ENCODE data around the gene ZMYND10. TPM values are rescaled to one million over a fixed set of nuclear protein-coding genes. Genes with fewer than 3 reads are reported as not detected.

Gene ZMYND10
- total and polyA plus RNA-seq, 9 of the 15 experiments (the other 6 are each of a cell fraction or from before 2014, with no cell fraction given): 0.20 to 2.8 (median 0.70) TPM

DNA sequence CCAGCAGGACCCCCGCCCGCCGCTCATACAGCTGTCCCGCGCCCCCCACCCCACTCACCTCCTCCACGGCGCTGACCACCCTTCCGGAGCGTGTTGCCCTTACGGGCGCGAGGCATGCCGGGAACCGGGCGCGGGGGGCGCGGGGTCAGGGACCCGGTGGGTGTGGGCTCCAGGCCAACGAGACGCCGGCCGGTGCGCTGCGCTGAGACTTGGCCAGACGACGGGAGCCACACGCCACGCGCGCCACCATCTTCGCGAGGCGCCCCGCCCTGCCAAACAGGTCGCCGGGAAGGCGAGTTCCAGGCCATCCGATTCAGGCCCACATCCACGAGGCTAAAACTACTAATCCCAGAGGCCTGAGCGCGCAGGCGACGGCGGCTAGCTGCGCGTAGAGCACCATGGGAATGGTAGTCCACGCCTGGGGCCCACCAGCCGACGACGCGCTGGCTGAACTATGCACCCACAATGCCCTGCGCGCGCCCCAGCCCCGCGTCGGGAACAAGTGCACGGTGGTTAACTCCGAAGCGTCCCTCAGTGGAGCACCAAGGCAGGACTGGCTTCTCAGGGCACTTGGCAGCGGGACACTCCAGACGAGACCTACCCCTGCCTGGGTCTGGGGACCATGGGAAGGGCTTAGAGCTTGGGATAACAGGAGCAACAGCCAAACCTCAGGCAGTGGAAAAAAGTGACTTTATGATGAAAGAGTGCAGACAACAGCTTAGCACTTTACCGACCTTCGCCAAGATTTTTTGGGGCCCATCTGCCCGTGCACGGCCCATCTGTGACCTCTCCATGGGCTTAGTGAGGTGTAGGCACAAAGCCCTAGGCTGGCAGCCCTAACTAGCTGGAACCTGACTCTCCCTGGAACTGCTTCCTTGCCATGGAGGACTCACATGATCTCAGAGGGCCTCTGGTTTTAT lies 53.1 kb downstream of the ZMYND10 start, which contains the start of gene IFRD2 (continued):
- TF ChIP-seq ZNF699 (CRISPR knock-in tag; IDR thresholded peaks at IDR 0.05; ENCODE audit: insufficient replicate concordance) (no peak), DMBX1 (CRISPR knock-in tag; IDR thresholded peaks at IDR 0.05; ENCODE audit: borderline replicate concordance) (peak; percentile 94), MEF2D (tag; conservative IDR thresholded peaks at IDR 0.05; ENCODE audit: low read depth) (peak; percentile 56; the same call in 1 of the 2 replicates), ZNF12 (CRISPR knock-in tag; IDR thresholded peaks at IDR 0.05) (no peak), RBFOX2 (IDR thresholded peaks at IDR 0.05; ENCODE audit: low read depth, low read length) (peak; percentile 86), SP1 (CRISPR knock-in tag; IDR thresholded peaks at IDR 0.05) (peak; percentile 97), EP400 (IDR thresholded peaks at IDR 0.05) (peak; percentile 90), ZNF780A (CRISPR knock-in tag; IDR thresholded peaks at IDR 0.05) (no peak; the same call in 1 of the 2 replicates), GATAD2B (IDR thresholded peaks at IDR 0.05; ENCODE audit: borderline replicate concordance) (no peak), TCFL5 (CRISPR knock-in tag; conservative IDR thresholded peaks at IDR 0.05) (0 out of 2 replicates have a peak, but pooled peaks have one; percentile 18), RFX5 (IDR thresholded peaks at IDR 0.05; ENCODE audit: low read depth, low read length) (no peak), MTF1 (CRISPR knock-in tag; IDR thresholded peaks at IDR 0.05; ENCODE audit: borderline replicate concordance) (no peak), JUNB (CRISPR knock-in tag; conservative IDR thresholded peaks at IDR 0.05) (no peak), HNRNPH1 (optimal IDR thresholded peaks at IDR 0.05; ENCODE audit: low read depth, low read length) (no peak)
- TF ChIP-seq, protein P1, sequence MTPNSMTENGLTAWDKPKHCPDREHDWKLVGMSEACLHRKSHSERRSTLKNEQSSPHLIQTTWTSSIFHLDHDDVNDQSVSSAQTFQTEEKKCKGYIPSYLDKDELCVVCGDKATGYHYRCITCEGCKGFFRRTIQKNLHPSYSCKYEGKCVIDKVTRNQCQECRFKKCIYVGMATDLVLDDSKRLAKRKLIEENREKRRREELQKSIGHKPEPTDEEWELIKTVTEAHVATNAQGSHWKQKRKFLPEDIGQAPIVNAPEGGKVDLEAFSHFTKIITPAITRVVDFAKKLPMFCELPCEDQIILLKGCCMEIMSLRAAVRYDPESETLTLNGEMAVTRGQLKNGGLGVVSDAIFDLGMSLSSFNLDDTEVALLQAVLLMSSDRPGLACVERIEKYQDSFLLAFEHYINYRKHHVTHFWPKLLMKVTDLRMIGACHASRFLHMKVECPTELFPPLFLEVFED (CRISPR knock-in tag; conservative IDR thresholded peaks at IDR 0.05): no peak
- TF ChIP-seq, protein P2, sequence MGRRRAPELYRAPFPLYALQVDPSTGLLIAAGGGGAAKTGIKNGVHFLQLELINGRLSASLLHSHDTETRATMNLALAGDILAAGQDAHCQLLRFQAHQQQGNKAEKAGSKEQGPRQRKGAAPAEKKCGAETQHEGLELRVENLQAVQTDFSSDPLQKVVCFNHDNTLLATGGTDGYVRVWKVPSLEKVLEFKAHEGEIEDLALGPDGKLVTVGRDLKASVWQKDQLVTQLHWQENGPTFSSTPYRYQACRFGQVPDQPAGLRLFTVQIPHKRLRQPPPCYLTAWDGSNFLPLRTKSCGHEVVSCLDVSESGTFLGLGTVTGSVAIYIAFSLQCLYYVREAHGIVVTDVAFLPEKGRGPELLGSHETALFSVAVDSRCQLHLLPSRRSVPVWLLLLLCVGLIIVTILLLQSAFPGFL (CRISPR knock-in tag; IDR thresholded peaks at IDR 0.05): no peak
- TF ChIP-seq, protein P3, sequence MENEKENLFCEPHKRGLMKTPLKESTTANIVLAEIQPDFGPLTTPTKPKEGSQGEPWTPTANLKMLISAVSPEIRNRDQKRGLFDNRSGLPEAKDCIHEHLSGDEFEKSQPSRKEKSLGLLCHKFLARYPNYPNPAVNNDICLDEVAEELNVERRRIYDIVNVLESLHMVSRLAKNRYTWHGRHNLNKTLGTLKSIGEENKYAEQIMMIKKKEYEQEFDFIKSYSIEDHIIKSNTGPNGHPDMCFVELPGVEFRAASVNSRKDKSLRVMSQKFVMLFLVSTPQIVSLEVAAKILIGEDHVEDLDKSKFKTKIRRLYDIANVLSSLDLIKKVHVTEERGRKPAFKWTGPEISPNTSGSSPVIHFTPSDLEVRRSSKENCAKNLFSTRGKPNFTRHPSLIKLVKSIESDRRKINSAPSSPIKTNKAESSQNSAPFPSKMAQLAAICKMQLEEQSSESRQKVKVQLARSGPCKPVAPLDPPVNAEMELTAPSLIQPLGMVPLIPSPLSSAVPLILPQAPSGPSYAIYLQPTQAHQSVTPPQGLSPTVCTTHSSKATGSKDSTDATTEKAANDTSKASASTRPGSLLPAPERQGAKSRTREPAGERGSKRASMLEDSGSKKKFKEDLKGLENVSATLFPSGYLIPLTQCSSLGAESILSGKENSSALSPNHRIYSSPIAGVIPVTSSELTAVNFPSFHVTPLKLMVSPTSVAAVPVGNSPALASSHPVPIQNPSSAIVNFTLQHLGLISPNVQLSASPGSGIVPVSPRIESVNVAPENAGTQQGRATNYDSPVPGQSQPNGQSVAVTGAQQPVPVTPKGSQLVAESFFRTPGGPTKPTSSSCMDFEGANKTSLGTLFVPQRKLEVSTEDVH (IDR thresholded peaks at IDR 0.05; ENCODE audit: low read depth, partially characterized antibody): no peak
- TF ChIP-seq, protein P4, sequence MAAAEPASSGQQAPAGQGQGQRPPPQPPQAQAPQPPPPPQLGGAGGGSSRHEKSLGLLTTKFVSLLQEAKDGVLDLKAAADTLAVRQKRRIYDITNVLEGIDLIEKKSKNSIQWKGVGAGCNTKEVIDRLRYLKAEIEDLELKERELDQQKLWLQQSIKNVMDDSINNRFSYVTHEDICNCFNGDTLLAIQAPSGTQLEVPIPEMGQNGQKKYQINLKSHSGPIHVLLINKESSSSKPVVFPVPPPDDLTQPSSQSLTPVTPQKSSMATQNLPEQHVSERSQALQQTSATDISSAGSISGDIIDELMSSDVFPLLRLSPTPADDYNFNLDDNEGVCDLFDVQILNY (CRISPR knock-in tag; IDR thresholded peaks at IDR 0.05): no peak
- TF ChIP-seq, protein P5, sequence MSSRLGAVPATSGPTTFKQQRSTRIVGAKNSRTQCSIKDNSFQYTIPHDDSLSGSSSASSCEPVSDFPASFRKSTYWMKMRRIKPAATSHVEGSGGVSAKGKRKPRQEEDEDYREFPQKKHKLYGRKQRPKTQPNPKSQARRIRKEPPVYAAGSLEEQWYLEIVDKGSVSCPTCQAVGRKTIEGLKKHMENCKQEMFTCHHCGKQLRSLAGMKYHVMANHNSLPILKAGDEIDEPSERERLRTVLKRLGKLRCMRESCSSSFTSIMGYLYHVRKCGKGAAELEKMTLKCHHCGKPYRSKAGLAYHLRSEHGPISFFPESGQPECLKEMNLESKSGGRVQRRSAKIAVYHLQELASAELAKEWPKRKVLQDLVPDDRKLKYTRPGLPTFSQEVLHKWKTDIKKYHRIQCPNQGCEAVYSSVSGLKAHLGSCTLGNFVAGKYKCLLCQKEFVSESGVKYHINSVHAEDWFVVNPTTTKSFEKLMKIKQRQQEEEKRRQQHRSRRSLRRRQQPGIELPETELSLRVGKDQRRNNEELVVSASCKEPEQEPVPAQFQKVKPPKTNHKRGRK (tag; IDR thresholded peaks at IDR 0.05): no peak

Data from K562 (cell line).